Keratinocyte (primary cell): ENCODE results near the gene NKAPD1.

Experiments used
- CTCF ChIP-seq, 3 experiments: IDR thresholded peaks in 1 of 3; conservative IDR thresholded peaks in 1 of 3; optimal IDR thresholded peaks in 1 of 3; 2 replicates in 2 of 3; 3 replicates in 1 of 3; pipeline versions ENCODE3 to v1.5.1; 2011; ENCODE audit warnings: low read length in 3 of 3, mild to moderate bottlenecking in 3 of 3, moderate library complexity in 2 of 3, control low read depth in 1 of 3, inconsistent platforms in 1 of 3; ENCODE audit not compliant: insufficient read depth in 2 of 3; ENCODE audit errors: extremely low read depth in 1 of 3
- EZH2 ChIP-seq: IDR thresholded peaks from one replicate; pipeline ENCODE4 v1.6.1; 2012; ENCODE audit warnings: inconsistent platforms, mild to moderate bottlenecking, low read length, moderate library complexity

- no peak for TF ChIP-seq CTCF (optimal IDR thresholded peaks at IDR 0.05 in 1 of 3, IDR thresholded peaks at IDR 0.05 in 1 of 3, conservative IDR thresholded peaks at IDR 0.05 in 1 of 3; ENCODE audit: extremely low read depth in 1 of 3, insufficient read depth in 2 of 3, low read length in 3 of 3)
- TF ChIP-seq EZH2 = no peak
Observed at GRCh38 chr11:112106070-112106469, 32.0 kb downstream of the NKAPD1 start.
